Fibroblast of villous mesenchyme (primary cell): ENCODE data around the gene MIDN. TPM values are rescaled to one million over a fixed set of nuclear protein-coding genes. Genes with fewer than 3 reads are reported as not detected.

Experiments
- DNase-seq: peaks from one replicate; pipeline ENCODE4 v3.0.0-alpha.2; 2010; ENCODE audit warnings: low read depth
- H3K4me3 ChIP-seq: 2 replicates; pipeline ENCODE4 v1.5.1; 2011; ENCODE audit warnings: low read depth, mild to moderate bottlenecking, low read length
- total RNA-seq: library from RNA; depleted of rRNA; stranded (reverse); fragments of >200 nt; gene quantifications from 2 replicates; pipeline ENCODE4 v1.2.3, GENCODE V29; 2012
- TF ChIP-seq, protein P1 (sequence below): IDR thresholded peaks from 2 replicates; pipeline ENCODE4 v1.5.1; 2012; ENCODE audit warnings: low read depth, mild to moderate bottlenecking, low read length; ENCODE audit not compliant: insufficient read depth

MIDN gene
- total RNA-seq, 1 donor: 14.2 TPM

DNA sequence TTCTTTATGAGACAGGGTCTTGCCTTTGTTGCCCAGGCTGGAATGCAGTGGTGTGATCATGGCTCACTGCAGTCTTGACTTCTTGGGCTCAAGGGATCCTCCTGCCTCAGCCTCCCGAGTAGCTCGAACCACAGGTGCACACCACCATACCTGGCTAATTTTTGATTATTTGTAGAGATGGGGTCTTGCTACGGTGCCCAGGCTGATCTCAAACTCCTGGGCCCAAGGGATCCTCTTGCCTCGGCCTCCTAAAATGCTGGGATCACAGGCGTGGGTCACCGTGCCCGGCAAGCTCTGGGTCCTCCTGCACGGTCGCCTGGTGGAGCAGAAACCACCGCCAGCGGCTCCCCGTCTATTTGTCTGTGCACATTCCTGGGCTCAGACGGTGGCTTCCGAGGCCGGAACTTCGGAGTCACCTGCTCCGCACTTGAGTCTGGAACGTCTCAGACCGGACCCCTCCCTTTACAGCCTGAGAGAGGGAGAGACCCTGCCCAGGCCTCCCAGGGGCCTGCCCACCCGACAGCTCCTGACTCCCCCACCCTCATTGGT, 59.4 kb downstream of the MIDN start:
- TF ChIP-seq, protein P1, sequence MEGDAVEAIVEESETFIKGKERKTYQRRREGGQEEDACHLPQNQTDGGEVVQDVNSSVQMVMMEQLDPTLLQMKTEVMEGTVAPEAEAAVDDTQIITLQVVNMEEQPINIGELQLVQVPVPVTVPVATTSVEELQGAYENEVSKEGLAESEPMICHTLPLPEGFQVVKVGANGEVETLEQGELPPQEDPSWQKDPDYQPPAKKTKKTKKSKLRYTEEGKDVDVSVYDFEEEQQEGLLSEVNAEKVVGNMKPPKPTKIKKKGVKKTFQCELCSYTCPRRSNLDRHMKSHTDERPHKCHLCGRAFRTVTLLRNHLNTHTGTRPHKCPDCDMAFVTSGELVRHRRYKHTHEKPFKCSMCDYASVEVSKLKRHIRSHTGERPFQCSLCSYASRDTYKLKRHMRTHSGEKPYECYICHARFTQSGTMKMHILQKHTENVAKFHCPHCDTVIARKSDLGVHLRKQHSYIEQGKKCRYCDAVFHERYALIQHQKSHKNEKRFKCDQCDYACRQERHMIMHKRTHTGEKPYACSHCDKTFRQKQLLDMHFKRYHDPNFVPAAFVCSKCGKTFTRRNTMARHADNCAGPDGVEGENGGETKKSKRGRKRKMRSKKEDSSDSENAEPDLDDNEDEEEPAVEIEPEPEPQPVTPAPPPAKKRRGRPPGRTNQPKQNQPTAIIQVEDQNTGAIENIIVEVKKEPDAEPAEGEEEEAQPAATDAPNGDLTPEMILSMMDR: no peak
- DNase-seq: no peak
- peak overlapping the region; percentile 67 for H3K4me3 ChIP-seq

DNA sequence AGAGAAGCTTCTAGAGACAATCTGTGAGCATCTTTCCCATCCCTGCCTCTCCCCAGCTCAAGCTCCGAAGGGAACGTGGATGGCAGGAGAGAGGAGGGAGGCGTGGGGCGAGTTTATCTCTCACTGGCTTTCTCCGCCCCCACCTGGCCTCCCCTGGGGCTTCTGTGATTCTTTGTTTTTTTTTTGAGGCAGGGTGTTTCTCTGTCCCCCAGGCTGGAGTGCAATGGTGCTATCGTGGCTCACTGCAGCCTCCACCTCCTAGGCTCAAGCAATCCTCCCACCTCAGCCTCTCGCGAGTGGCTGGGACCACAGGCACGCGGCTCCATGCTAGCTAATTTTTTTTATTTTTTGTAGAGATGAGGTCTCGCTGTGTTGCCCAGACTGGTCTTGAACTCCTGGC, 60.3 kb downstream of the MIDN start:
- no peak overlapping the region for H3K4me3 ChIP-seq

More for the DNA sequence above, 60.3 kb downstream of the MIDN start:
- no peak for DNase-seq
- TF ChIP-seq, protein P1: no peak

Other genes with a start within 250 kb of the MIDN start
- gene GRIN3B, start 248.2 kb upstream of the MIDN start, total RNA-seq: under 0.01 TPM in 2 replicates
- gene TMEM259, start 227.5 kb upstream of the MIDN start, total RNA-seq: 79.2 and 84.6 TPM in 2 replicates
- not detected in 2 replicates for gene RNU6-2, start 227.1 kb upstream of the MIDN start, total RNA-seq
- 508 and 544 TPM in 2 replicates for gene CNN2, start 222.0 kb upstream of the MIDN start, total RNA-seq
- gene ABCA7, start 208.5 kb upstream of the MIDN start, total RNA-seq: 11.2 and 13.9 TPM in 2 replicates
- gene ARHGAP45, start 181.4 kb upstream of the MIDN start, total RNA-seq: 0.43 and 0.97 TPM in 2 replicates
- gene POLR2E, start 153.2 kb upstream of the MIDN start, total RNA-seq: 69.5 and 71.2 TPM in 2 replicates
- 254 and 337 TPM in 2 replicates for gene GPX4, start 144.6 kb upstream of the MIDN start, total RNA-seq
- gene SBNO2, start 74.3 kb upstream of the MIDN start, total RNA-seq: 69.5 and 69.9 TPM in 2 replicates
- gene STK11, start 42.8 kb upstream of the MIDN start, total RNA-seq: 90.8 and 94.1 TPM in 2 replicates
- gene CBARP, start 10.6 kb upstream of the MIDN start, total RNA-seq: 5.8 and 6.0 TPM in 2 replicates
- gene ATP5F1D, start 6.8 kb upstream of the MIDN start, total RNA-seq: 12.1 and 15.1 TPM in 2 replicates
- 85.5 and 140 TPM in 2 replicates for gene CIRBP, start 20.7 kb downstream of the MIDN start, total RNA-seq
- gene FAM174C, start 26.9 kb downstream of the MIDN start, total RNA-seq: 17.3 and 21.9 TPM in 2 replicates
- not detected in 2 replicates for gene EFNA2, start 37.3 kb downstream of the MIDN start, total RNA-seq
- 33.7 and 61.2 TPM in 2 replicates for gene NDUFS7, start 135.3 kb downstream of the MIDN start, total RNA-seq
- 23.3 and 29.6 TPM in 2 replicates for gene GAMT, start 153.0 kb downstream of the MIDN start, total RNA-seq
- gene DAZAP1, start 159.0 kb downstream of the MIDN start, total RNA-seq: 54.4 and 61.7 TPM in 2 replicates
- gene RPS15, start 189.8 kb downstream of the MIDN start, total RNA-seq: 346 and 444 TPM in 2 replicates
- 0.32 and 0.43 TPM in 2 replicates for gene APC2, start 201.5 kb downstream of the MIDN start, total RNA-seq
- gene C19orf25, start 230.6 kb downstream of the MIDN start, total RNA-seq: 29.6 and 32.8 TPM in 2 replicates
- gene PCSK4, start 241.8 kb downstream of the MIDN start, total RNA-seq: 1.3 and 1.9 TPM in 2 replicates
- 0.43 and 0.97 TPM in 2 replicates for gene REEP6, start 242.6 kb downstream of the MIDN start, total RNA-seq